ENCODE results near the gene MAJIN.

MAJIN gene

DNA sequence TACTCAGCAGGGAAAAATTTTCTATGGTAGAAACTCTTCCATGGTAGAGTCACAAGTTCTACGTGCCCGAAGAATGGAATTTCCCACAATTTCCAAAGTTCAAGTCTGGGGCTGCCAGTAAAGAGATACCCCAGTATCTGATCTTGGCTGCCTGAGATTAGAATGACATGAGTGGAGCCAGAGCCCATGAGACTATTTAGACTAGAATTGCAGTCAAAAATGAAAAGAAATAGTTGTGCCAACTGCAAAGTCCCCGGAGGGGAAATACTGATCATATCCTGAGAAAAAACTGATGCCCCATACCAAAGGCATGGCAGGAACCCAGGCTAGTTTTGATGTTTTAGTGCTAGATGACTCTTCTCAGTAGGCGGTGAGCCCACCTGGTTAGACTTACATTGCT lies 11.2 kb downstream of the MAJIN start:
- POLR2A ChIA-PET: no interaction called here

GRCh38 chr11:64959498-64959897 lies 12.4 kb downstream of the MAJIN start:
- DNase-seq (ENCODE audit: extremely low spot score): no peak
- CTCF ChIA-PET: no interaction called here
- TF ChIP-seq ZNF384 (IDR thresholded peaks at IDR 0.05) (no peak), LEF1 (IDR thresholded peaks at IDR 0.05; ENCODE audit: borderline replicate concordance) (no peak), L3MBTL2 (conservative IDR thresholded peaks at IDR 0.05) (no peak), SUZ12 (IDR thresholded peaks at IDR 0.05) (no peak), SP1 (IDR thresholded peaks at IDR 0.05) (no peak), CTBP1 (IDR thresholded peaks at IDR 0.05; ENCODE audit: borderline replicate concordance) (no peak), HDGF (IDR thresholded peaks at IDR 0.05; ENCODE audit: borderline replicate concordance) (no peak), ARNT (IDR thresholded peaks at IDR 0.05) (no peak), NFRKB (IDR thresholded peaks at IDR 0.05) (no peak), FOXA1 (IDR thresholded peaks at IDR 0.05) (no peak), ELF4 (IDR thresholded peaks at IDR 0.05) (no peak), TARDBP (IDR thresholded peaks at IDR 0.05) (no peak), BHLHE40 (IDR thresholded peaks at IDR 0.05; ENCODE audit: borderline replicate concordance) (no peak)
- TF ChIP-seq, protein P1, sequence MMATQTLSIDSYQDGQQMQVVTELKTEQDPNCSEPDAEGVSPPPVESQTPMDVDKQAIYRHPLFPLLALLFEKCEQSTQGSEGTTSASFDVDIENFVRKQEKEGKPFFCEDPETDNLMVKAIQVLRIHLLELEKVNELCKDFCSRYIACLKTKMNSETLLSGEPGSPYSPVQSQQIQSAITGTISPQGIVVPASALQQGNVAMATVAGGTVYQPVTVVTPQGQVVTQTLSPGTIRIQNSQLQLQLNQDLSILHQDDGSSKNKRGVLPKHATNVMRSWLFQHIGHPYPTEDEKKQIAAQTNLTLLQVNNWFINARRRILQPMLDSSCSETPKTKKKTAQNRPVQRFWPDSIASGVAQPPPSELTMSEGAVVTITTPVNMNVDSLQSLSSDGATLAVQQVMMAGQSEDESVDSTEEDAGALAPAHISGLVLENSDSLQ (IDR thresholded peaks at IDR 0.05): no peak
- POLR2A ChIA-PET: no interaction called here

More for the DNA sequence above, 11.2 kb downstream of the MAJIN start:
- TF ChIP-seq BHLHE40 (IDR thresholded peaks at IDR 0.05; ENCODE audit: borderline replicate concordance) (no peak), LEF1 (IDR thresholded peaks at IDR 0.05; ENCODE audit: borderline replicate concordance) (no peak), FOXA1 (IDR thresholded peaks at IDR 0.05) (no peak), L3MBTL2 (conservative IDR thresholded peaks at IDR 0.05) (no peak), FOXK2 (IDR thresholded peaks at IDR 0.05) (no peak), SP1 (IDR thresholded peaks at IDR 0.05) (no peak), ELF4 (IDR thresholded peaks at IDR 0.05) (no peak), ARNT (IDR thresholded peaks at IDR 0.05) (no peak), TARDBP (IDR thresholded peaks at IDR 0.05) (no peak), SUZ12 (IDR thresholded peaks at IDR 0.05) (no peak), FOXM1 (IDR thresholded peaks at IDR 0.05; ENCODE audit: borderline replicate concordance) (no peak), CTBP1 (IDR thresholded peaks at IDR 0.05; ENCODE audit: borderline replicate concordance) (no peak), NFRKB (IDR thresholded peaks at IDR 0.05) (no peak), ZNF384 (IDR thresholded peaks at IDR 0.05) (no peak), HDGF (IDR thresholded peaks at IDR 0.05; ENCODE audit: borderline replicate concordance) (no peak)
- TF ChIP-seq, protein P1 (IDR thresholded peaks at IDR 0.05): no peak
- no peak for DNase-seq (ENCODE audit: extremely low spot score)
- CTCF ChIA-PET: no interaction called here

DNA sequence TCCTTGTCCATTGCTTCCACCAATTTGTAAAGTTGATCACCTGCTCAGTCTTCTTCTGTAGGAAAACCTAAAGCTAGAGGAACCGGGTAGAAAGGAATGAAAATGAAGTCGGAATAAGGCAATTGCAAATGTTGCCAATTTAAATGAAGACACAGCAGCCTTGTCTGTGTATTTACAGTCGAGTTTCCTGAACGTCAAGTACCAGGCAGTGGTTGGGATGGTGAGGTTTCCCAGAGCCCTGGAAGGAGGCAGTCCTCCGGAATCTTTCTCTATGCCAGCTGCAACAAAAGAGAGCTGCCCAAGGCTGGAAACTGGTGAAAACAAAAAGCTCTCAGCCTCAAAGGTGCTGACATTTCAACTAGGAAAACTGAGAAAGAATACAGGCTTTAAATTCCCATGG lies 17.7 kb downstream of the MAJIN start:
- POLR2A ChIA-PET: interaction anchor here (0.6 kb wide), 1 partner anchor 9 kb away, joined by 3 read pairs; no protein-coding TSS in a partner anchor
- DNase-seq (ENCODE audit: extremely low spot score): no peak
- TF ChIP-seq FOXM1 (IDR thresholded peaks at IDR 0.05; ENCODE audit: borderline replicate concordance): no peak
- no peak for TF ChIP-seq SP1 (IDR thresholded peaks at IDR 0.05)
- no peak for TF ChIP-seq HDGF (IDR thresholded peaks at IDR 0.05; ENCODE audit: borderline replicate concordance)
- TF ChIP-seq, protein P1 (IDR thresholded peaks at IDR 0.05): no peak
- no peak for TF ChIP-seq ZNF384 (IDR thresholded peaks at IDR 0.05)
- no peak for TF ChIP-seq LEF1 (IDR thresholded peaks at IDR 0.05; ENCODE audit: borderline replicate concordance)
- TF ChIP-seq NFRKB (IDR thresholded peaks at IDR 0.05): no peak
- TF ChIP-seq FOXA1 (IDR thresholded peaks at IDR 0.05): no peak
- no peak for TF ChIP-seq ELF4 (IDR thresholded peaks at IDR 0.05)
- no peak for TF ChIP-seq CTBP1 (IDR thresholded peaks at IDR 0.05; ENCODE audit: borderline replicate concordance)
- no peak for TF ChIP-seq BHLHE40 (IDR thresholded peaks at IDR 0.05; ENCODE audit: borderline replicate concordance)
- TF ChIP-seq ARNT (IDR thresholded peaks at IDR 0.05): no peak
- TF ChIP-seq SUZ12 (IDR thresholded peaks at IDR 0.05): no peak
- TF ChIP-seq FOXK2 (IDR thresholded peaks at IDR 0.05): no peak
- TF ChIP-seq L3MBTL2 (conservative IDR thresholded peaks at IDR 0.05): no peak
- TF ChIP-seq TARDBP (IDR thresholded peaks at IDR 0.05): no peak
- CTCF ChIA-PET: no interaction called here

DNA sequence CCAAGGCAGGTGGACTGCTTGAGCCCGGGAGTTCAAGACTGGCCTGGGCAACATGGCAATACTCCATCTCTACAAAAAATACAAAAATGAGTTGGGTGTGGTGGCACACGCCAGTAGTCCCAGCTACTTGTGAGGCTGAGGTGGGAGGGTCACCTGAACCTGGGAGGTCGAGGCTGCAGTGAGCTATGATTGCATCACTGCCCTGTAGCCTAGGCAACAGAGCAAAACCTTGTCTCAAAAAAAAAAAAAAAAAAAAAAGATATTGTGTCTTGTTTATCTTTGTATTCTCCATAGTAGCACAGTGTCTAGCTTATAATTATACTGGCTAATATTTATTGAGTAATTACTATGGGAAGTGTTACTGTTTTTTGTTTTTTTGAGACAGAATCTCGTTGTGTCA lies 20.4 kb downstream of the MAJIN start:
- no peak for DNase-seq (ENCODE audit: extremely low spot score)
- POLR2A ChIA-PET: interaction anchor here (0.9 kb wide), 1 partner anchor 27 kb away, joined by 3 read pairs; the partner anchor contains the start of gene PPP2R5B
- TF ChIP-seq FOXA1 (IDR thresholded peaks at IDR 0.05) (no peak), CTBP1 (IDR thresholded peaks at IDR 0.05; ENCODE audit: borderline replicate concordance) (no peak), TARDBP (IDR thresholded peaks at IDR 0.05) (no peak), FOXK2 (IDR thresholded peaks at IDR 0.05) (no peak), LEF1 (IDR thresholded peaks at IDR 0.05; ENCODE audit: borderline replicate concordance) (no peak), HDGF (IDR thresholded peaks at IDR 0.05; ENCODE audit: borderline replicate concordance) (no peak), ARNT (IDR thresholded peaks at IDR 0.05) (no peak), SUZ12 (IDR thresholded peaks at IDR 0.05) (no peak), FOXM1 (IDR thresholded peaks at IDR 0.05; ENCODE audit: borderline replicate concordance) (no peak), ZNF384 (IDR thresholded peaks at IDR 0.05) (no peak), NFRKB (IDR thresholded peaks at IDR 0.05) (no peak), L3MBTL2 (conservative IDR thresholded peaks at IDR 0.05) (no peak), BHLHE40 (IDR thresholded peaks at IDR 0.05; ENCODE audit: borderline replicate concordance) (no peak), SP1 (IDR thresholded peaks at IDR 0.05) (no peak), ELF4 (IDR thresholded peaks at IDR 0.05) (no peak)
- TF ChIP-seq, protein P1 (IDR thresholded peaks at IDR 0.05): no peak
- CTCF ChIA-PET: interaction anchor here (1.1 kb wide), 1 partner anchor 63 kb away, joined by 3 read pairs; no protein-coding TSS in a partner anchor

GRCh38 chr11:64947208-64947814 lies 24.6 kb downstream of the MAJIN start:
- TF ChIP-seq HDGF (IDR thresholded peaks at IDR 0.05; ENCODE audit: borderline replicate concordance): no peak
- no peak for TF ChIP-seq FOXA1 (IDR thresholded peaks at IDR 0.05)
- no peak for TF ChIP-seq ARNT (IDR thresholded peaks at IDR 0.05)
- TF ChIP-seq LEF1 (IDR thresholded peaks at IDR 0.05; ENCODE audit: borderline replicate concordance): no peak
- no peak for DNase-seq (ENCODE audit: extremely low spot score)
- ChIA-PET POLR2A (interaction anchor here (1.2 kb wide), 1 partner anchor 23 kb away, joined by 3 read pairs; no protein-coding TSS in a partner anchor), CTCF (no interaction called here)
